Kidney (tissue), 14 donors: ENCODE measurements around the gene LPIN3. TPM values are rescaled to one million over a fixed set of nuclear protein-coding genes. Genes with fewer than 3 reads are reported as not detected.

Experiments
- DNase-seq, 5 donors: peaks; one replicate each; pipeline ENCODE4 v3.0.0-alpha.2; 2013 to 2020
- FAIRE-seq: peaks from 2 replicates; lab custom pipeline; 2012; peaks lifted over from hg19 to GRCh38; lab: Jason Lieb, UNC
- H3K27ac ChIP-seq, 2 donors: one replicate each; pipeline ENCODE4 v1.7.0; 2013; ENCODE audit warnings: low read depth in 2 of 2, low read length in 2 of 2, inconsistent platforms in 1 of 2
- H3K27me3 ChIP-seq: one replicate; pipeline ENCODE4 v1.7.1; 2013; ENCODE audit warnings: low read length, inconsistent platforms; ENCODE audit not compliant: control insufficient read depth, insufficient read depth
- H3K36me3 ChIP-seq, 3 donors: one replicate each; pipeline versions ENCODE4 v1.7.0 to v1.7.1; 2013; ENCODE audit warnings: low read length in 3 of 3, control low read depth in 1 of 3, inconsistent platforms in 1 of 3; ENCODE audit not compliant: insufficient read depth in 3 of 3, control insufficient read depth in 2 of 3
- H3K4me1 ChIP-seq, 3 donors: one replicate each; pipeline versions ENCODE4 v1.7.0 to v1.7.1; 2013; ENCODE audit warnings: low read length in 3 of 3, inconsistent platforms in 1 of 3, low read depth in 1 of 3; ENCODE audit not compliant: control insufficient read depth in 2 of 3, insufficient read depth in 2 of 3
- H3K4me3 ChIP-seq, 3 donors: one replicate each; pipeline versions ENCODE4 v1.7.0 to v1.8.1; 2013; ENCODE audit warnings: low read length in 3 of 3, control low read depth in 1 of 3, inconsistent platforms in 1 of 3
- H3K9ac ChIP-seq, 3 donors: one replicate each; pipeline versions ENCODE4 v1.7.0 to v1.7.1; 2013; ENCODE audit warnings: low read length in 3 of 3, control low read depth in 1 of 3, inconsistent platforms in 1 of 3
- H3K9me3 ChIP-seq, 3 donors: one replicate each; pipeline versions ENCODE4 v1.7.0 to v1.7.1; 2013; ENCODE audit warnings: low read length in 3 of 3, control low read depth in 1 of 3, inconsistent platforms in 1 of 3; ENCODE audit not compliant: control insufficient read depth in 2 of 3, insufficient read depth in 1 of 3
- intact Hi-C: fragments of 100-400 bp; cut with DNase I; formaldehyde crosslinking; loops from one replicate; pipeline ENCODE4 v1.11.1; 2022
- polyA plus RNA-seq: library from polyadenylated mRNA; stranded (reverse); fragments of 350-450 nt; fragmentation: Illumina TruSeq; extraction: RNeasy Lipid Tissue Mini Kit (QIAGEN cat#74804); gene quantifications from one replicate; pipeline ENCODE4 v1.2.3, GENCODE V29; 2014; ENCODE audit warnings: low read depth, low replicate concordance; ENCODE audit not compliant: insufficient read depth
- total RNA-seq: library from RNA; stranded (reverse); fragmentation: NEBNext Ultra II Directional; extraction: Animal tissue kit (Norgen Biotek cat#: 25700); gene quantifications from one replicate; pipeline ENCODE4 v1.2.1, GENCODE V29; 2021
- TF ChIP-seq, protein P1 (sequence below): IDR thresholded peaks from 3 replicates; pipeline ENCODE4 v1.5.1; 2012; ENCODE audit warnings: mild to moderate bottlenecking, moderate library complexity, borderline replicate concordance; ENCODE audit not compliant: insufficient read depth; ENCODE audit errors: extremely low read depth
- donor health status: control.
- donor health status: control.
- donor health status: control.
- donor health status: control.
- donor health status: control.
- donor health status: DM: yes; HTN: yes; CAD: no.
- donor health status: Normal renal cell carcinoma (clear cell type).

Gene LPIN3
- total and polyA plus RNA-seq, 2 donors from 2014 or later: 29.4 to 31.6 TPM

DNA sequence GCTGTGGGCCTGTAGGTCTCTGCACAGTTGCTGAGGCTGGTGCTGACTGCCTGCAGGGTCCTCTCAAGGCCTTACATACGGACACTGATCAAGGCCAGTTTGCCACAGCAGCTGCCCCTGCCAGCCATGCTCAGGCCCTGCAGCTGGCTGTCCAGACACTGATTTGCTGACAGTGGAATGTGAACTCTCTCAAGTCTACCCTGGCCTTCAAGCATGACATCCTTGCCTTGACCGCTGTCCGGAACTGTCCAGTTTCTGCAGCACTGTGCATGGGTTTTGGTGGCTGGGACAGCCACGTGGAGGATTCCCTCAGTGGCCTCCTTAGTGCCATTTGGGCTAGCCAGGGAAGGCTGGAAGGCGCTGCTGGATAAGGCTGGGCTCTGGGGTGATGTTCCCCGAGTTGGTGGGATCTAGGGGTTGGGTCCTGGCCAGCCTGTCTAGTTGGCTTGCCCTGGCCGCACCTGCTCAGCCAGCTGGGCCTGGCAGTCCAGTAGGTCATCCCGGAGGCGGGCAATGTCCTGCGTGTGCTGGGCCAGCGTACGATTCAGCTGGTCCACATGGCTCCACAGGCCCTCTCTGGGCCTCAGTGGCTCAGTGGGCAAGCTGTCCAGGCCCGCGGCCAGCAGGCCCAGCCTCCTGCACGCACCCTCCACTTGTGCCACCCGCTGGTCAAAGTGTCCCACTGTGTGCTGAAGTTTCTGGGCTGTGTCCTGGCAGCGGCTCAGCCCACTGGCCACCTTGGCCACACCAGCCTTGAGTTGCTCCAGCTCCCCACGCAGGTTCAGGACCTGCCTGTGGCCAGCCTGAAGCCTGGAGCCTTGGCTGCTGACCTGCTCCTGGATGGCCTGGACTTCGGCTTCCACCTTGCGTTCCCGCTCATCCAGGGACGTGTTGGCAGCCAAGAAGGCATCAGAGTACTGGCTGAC, 20.5 kb downstream of the LPIN3 start:
- Histone ChIP-seq H3K9me3 (no peaks in the 10 kb centered on the region), H3K4me1 (peaks cover 0 to 7% (median 0%) of the 10 kb centered on the region in 3 donors), H3K27ac (no peak overlapping the region), H3K27me3 (no peaks in the 10 kb centered on the region), H3K9ac (no peak overlapping the region), H3K4me3 (no peak overlapping the region), H3K36me3 (peaks cover 0 to 13% (median 2%) of the 10 kb centered on the region in 3 donors)
- intact Hi-C loops: no loop called here
- FAIRE-seq (no peak), DNase-seq (peak in 2 of 5 donors; percentile 50 to 65)
- TF ChIP-seq, protein P1, sequence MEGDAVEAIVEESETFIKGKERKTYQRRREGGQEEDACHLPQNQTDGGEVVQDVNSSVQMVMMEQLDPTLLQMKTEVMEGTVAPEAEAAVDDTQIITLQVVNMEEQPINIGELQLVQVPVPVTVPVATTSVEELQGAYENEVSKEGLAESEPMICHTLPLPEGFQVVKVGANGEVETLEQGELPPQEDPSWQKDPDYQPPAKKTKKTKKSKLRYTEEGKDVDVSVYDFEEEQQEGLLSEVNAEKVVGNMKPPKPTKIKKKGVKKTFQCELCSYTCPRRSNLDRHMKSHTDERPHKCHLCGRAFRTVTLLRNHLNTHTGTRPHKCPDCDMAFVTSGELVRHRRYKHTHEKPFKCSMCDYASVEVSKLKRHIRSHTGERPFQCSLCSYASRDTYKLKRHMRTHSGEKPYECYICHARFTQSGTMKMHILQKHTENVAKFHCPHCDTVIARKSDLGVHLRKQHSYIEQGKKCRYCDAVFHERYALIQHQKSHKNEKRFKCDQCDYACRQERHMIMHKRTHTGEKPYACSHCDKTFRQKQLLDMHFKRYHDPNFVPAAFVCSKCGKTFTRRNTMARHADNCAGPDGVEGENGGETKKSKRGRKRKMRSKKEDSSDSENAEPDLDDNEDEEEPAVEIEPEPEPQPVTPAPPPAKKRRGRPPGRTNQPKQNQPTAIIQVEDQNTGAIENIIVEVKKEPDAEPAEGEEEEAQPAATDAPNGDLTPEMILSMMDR: no peak

DNA sequence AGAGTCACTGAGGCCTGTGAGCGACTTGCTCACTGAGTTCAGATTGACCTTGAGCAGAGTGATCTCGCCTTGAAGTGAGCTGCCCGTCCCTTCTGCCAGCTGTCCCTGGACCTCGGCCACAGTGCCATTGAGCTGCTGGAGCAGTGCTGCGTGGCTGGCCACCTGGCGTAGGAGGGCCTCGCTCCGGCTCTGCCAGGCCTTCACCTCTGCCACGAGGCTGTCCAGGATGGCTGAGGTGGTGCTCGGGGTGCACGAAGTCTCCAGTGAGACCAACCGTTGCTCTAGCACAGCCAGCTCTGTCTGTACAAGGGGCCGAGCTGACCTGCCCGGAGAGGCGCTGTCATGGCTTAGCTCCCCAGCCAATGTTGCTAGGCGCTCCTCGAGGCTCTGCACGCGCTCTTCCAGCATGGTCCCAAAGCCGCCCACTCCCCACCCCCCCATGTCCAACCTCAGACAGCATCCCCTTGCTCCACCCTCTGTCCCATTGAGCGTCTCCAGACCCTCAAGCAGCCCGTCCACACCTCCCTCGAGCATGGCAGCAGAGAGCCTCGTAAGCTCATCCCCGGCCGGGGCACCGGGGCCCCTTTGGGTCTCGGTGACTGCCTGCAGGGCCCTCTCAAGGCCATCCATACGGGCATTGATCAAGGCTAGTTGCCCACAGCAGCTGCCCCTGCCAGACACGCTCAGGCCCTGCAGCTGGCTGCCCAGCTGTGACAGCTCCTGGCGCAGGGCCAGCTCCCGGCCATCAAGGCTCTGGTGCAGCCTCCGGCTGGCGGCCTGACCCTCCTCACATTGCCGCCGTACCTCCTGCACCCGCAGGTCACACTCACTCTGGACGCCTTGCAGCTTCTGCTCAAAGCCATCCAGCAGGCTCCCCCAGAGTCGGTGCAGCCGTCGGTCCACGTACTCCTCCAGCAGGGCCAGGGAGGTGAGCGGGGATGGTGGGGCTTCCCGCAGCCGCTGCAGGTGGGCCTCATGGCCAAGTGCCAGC, 21.4 kb downstream of the LPIN3 start:
- FAIRE-seq (no peak), DNase-seq (peak in 3 of 5 donors; percentile 37 to 73 (median 61))
- Histone ChIP-seq H3K4me3 (no peak overlapping the region), H3K27ac (no peak overlapping the region), H3K27me3 (no peaks in the 10 kb centered on the region), H3K9ac (no peak overlapping the region), H3K9me3 (no peaks in the 10 kb centered on the region), H3K4me1 (peaks cover 0 to 7% (median 0%) of the 10 kb centered on the region in 3 donors), H3K36me3 (peaks cover 0 to 8% (median under 1%) of the 10 kb centered on the region in 3 donors)
- TF ChIP-seq, protein P1: no peak
- intact Hi-C loops: no loop called here

DNA sequence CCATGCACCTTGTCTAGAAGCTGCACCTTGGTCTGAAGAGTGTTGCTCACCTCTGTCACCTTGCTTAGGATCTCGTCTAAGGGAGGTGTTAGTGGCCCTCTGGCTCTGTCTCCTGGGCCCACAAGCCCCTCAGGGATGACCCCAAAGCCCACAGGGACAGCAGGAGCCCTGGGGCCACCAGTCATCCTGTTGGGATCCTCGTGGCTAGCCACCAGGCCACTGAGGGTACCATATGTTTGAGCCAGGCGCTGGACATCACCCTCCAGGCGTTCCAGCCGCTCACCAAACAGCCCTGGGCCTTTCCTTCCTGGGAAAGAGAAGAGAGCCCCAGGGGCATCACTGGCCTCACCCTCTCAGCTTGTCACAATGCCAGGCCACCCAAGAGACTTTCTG, 22.1 kb downstream of the LPIN3 start:
- Histone ChIP-seq H3K4me3 (no peak overlapping the region), H3K36me3 (peaks cover 0 to 4% (median 0%) of the 10 kb centered on the region in 3 donors), H3K27ac (no peak overlapping the region), H3K9ac (no peak overlapping the region), H3K9me3 (no peaks in the 10 kb centered on the region), H3K27me3 (no peaks in the 10 kb centered on the region), H3K4me1 (peaks cover 0 to 7% (median 0%) of the 10 kb centered on the region in 3 donors)
- TF ChIP-seq, protein P1: no peak
- DNase-seq (peak in 1 of 5 donors; percentile 48), FAIRE-seq (no peak)
- intact Hi-C loops: no loop called here
